Gastrocnemius medialis (tissue), 4 donors: ENCODE results near the gene HAPLN2.

Experiments
- CTCF ChIP-seq, 5 experiments: fragments of 450-650 bp in 3 of 5; fragments of 200-600 bp in 2 of 5; sonication (generic) in 2 of 5; IDR thresholded peaks in 4 of 5; conservative IDR thresholded peaks in 1 of 5; 1 replicate in 4 of 5; 2 replicates in 1 of 5; pipeline ENCODE4 v1.5.1; 2016 to 2019; ENCODE audit warnings: antibody characterized with exemption in 5 of 5, mild to moderate bottlenecking in 3 of 5, moderate library complexity in 3 of 5
- POLR2A ChIP-seq, 2 donors: fragments of 450-650 bp; IDR thresholded peaks; one replicate each; pipeline ENCODE4 v1.6.1; 2017; ENCODE audit warnings: antibody characterized with exemption in 2 of 2, mild to moderate bottlenecking in 2 of 2, moderate library complexity in 2 of 2

GRCh38 chr1:156667610-156667967 lies 48.4 kb downstream of the HAPLN2 start:
- TF ChIP-seq POLR2A (IDR thresholded peaks at IDR 0.05), result no peak
- no peak for TF ChIP-seq CTCF (IDR thresholded peaks at IDR 0.05 in 4 of 5, conservative IDR thresholded peaks at IDR 0.05 in 1 of 5)
